IMR-90 (cell line): ENCODE measurements around the gene CHST8.

Experiments used
- CEBPB ChIP-seq: IDR thresholded peaks from 2 replicates; pipeline ENCODE4 v1.6.1; 2012; ENCODE audit warnings: low read depth, low read length, improper control_type of control experiment
- CTCF ChIP-seq: conservative IDR thresholded peaks from 2 replicates; pipeline ENCODE4 v1.5.1; 2012; ENCODE audit warnings: mild to moderate bottlenecking, low read depth, low read length, improper control_type of control experiment
- FOS ChIP-seq: fragments of 150-350 bp; IDR thresholded peaks from 2 replicates; pipeline ENCODE4 v1.6.1; 2016; ENCODE audit warnings: low read depth, low read length
- MAZ ChIP-seq: IDR thresholded peaks from 2 replicates; pipeline ENCODE4 v1.6.1; 2012; ENCODE audit warnings: low read depth, mild to moderate bottlenecking, low read length, improper control_type of control experiment, moderate library complexity, borderline replicate concordance
- MXI1 ChIP-seq: IDR thresholded peaks from 2 replicates; pipeline ENCODE4 v1.6.1; 2012; ENCODE audit warnings: low read depth, mild to moderate bottlenecking, low read length, moderate library complexity, borderline replicate concordance
- NFE2L2 ChIP-seq: fragments of 150-350 bp; IDR thresholded peaks from 2 replicates; pipeline ENCODE4 v1.6.1; 2016; ENCODE audit warnings: low read depth, mild to moderate bottlenecking, low read length
- POLR2A ChIP-seq: IDR thresholded peaks from 2 replicates; pipeline ENCODE4 v1.6.1; 2012; ENCODE audit warnings: mild to moderate bottlenecking, low read depth, low read length
- RAD21 ChIP-seq: IDR thresholded peaks from 2 replicates; pipeline ENCODE4 v1.6.1; 2012; ENCODE audit warnings: low read length, improper control_type of control experiment
- RCOR1 ChIP-seq: IDR thresholded peaks from 2 replicates; pipeline ENCODE4 v1.6.1; 2012; ENCODE audit warnings: mild to moderate bottlenecking, low read length, improper control_type of control experiment; ENCODE audit not compliant: insufficient replicate concordance
- RFX5 ChIP-seq: IDR thresholded peaks from 2 replicates; pipeline ENCODE4 v1.8.0; 2012; ENCODE audit warnings: low read depth, mild to moderate bottlenecking, low read length, moderate library complexity
- SMC3 ChIP-seq: fragments of 150-350 bp; IDR thresholded peaks from 2 replicates; pipeline ENCODE4 v1.6.1; 2016; ENCODE audit warnings: low read depth, mild to moderate bottlenecking, antibody characterized with exemption, low read length, moderate library complexity
- TF ChIP-seq, protein P1 (sequence below): fragments of 150-350 bp; IDR thresholded peaks from 2 replicates; pipeline ENCODE4 v1.6.1; 2016; ENCODE audit warnings: low read depth, mild to moderate bottlenecking, low read length, moderate library complexity, borderline replicate concordance
- TF ChIP-seq, protein P2 (sequence below): fragments of 150-350 bp; IDR thresholded peaks from 2 replicates; pipeline ENCODE4 v1.6.1; 2017; ENCODE audit warnings: mild to moderate bottlenecking, antibody characterized with exemption, low read length, low read depth

DNA sequence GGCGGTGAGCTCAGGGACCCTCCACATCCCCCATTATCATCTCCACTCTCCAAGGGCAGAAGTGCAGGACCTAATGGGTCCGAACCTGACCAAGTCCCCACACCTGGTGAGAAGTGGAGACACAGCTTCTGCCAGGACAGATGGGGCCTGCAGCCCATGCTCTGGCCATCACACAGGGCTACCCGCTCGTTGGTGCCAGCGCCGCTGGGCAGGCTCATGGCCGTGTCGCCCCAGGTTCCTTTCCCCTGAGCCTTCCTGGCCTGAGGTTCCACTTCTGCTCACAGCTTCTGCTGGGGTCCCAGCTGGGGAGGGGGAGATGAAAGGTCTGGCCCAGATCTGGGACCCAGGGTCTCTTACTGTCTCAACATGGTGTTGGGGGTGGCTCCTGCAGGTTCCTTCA is 126.5 kb downstream of the CHST8 start:
- no peak for TF ChIP-seq CTCF
- TF ChIP-seq, protein P1, sequence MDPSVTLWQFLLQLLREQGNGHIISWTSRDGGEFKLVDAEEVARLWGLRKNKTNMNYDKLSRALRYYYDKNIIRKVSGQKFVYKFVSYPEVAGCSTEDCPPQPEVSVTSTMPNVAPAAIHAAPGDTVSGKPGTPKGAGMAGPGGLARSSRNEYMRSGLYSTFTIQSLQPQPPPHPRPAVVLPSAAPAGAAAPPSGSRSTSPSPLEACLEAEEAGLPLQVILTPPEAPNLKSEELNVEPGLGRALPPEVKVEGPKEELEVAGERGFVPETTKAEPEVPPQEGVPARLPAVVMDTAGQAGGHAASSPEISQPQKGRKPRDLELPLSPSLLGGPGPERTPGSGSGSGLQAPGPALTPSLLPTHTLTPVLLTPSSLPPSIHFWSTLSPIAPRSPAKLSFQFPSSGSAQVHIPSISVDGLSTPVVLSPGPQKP = no peak
- TF ChIP-seq MXI1 = no peak
- TF ChIP-seq POLR2A = no peak
- no peak for TF ChIP-seq FOS
- TF ChIP-seq RAD21 = no peak
- TF ChIP-seq MAZ = no peak
- TF ChIP-seq CEBPB = no peak
- TF ChIP-seq, protein P2, sequence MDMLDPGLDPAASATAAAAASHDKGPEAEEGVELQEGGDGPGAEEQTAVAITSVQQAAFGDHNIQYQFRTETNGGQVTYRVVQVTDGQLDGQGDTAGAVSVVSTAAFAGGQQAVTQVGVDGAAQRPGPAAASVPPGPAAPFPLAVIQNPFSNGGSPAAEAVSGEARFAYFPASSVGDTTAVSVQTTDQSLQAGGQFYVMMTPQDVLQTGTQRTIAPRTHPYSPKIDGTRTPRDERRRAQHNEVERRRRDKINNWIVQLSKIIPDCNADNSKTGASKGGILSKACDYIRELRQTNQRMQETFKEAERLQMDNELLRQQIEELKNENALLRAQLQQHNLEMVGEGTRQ = no peak
- TF ChIP-seq SMC3 = no peak
- no peak for TF ChIP-seq RFX5
- TF ChIP-seq RCOR1 = no peak
- TF ChIP-seq NFE2L2 = no peak
